ENCODE results near the gene ZNF474.

Gene ZNF474

DNA sequence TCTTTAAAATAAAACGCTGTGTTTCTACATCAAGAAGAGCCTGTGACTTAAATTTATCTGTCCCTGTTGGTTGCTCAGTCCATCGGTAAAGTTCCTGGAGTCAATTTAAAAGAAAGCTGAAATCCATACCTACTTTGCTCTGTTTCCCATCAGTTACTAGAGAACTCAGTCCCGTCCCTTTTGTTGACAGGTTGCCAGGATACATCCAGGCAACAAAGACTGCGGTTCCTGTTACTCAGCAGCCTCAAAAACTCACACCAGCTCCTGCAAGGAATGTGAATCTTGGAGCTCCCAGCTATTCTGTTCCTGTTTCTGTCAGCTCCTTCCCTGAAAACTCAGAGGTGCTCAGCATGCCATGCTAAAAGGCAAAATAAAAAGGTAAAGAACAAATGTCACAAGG lies at the start of gene ZNF474:
Gene ZNF474 (plus strand): TSS at position 241 of the 400 bp plus-strand sequence. CDS start 22,445 bp downstream, outside the sequence.
- DNase-seq (ENCODE audit: low read depth) = no peak
- no peak within 1 kb of the TSS for H3K4me3 ChIP-seq (ENCODE audit: low read depth, low read length)
- TF ChIP-seq, protein P1, sequence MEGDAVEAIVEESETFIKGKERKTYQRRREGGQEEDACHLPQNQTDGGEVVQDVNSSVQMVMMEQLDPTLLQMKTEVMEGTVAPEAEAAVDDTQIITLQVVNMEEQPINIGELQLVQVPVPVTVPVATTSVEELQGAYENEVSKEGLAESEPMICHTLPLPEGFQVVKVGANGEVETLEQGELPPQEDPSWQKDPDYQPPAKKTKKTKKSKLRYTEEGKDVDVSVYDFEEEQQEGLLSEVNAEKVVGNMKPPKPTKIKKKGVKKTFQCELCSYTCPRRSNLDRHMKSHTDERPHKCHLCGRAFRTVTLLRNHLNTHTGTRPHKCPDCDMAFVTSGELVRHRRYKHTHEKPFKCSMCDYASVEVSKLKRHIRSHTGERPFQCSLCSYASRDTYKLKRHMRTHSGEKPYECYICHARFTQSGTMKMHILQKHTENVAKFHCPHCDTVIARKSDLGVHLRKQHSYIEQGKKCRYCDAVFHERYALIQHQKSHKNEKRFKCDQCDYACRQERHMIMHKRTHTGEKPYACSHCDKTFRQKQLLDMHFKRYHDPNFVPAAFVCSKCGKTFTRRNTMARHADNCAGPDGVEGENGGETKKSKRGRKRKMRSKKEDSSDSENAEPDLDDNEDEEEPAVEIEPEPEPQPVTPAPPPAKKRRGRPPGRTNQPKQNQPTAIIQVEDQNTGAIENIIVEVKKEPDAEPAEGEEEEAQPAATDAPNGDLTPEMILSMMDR (IDR thresholded peaks at IDR 0.05; ENCODE audit: control insufficient read depth, extremely low read depth, insufficient read depth) = no peak

DNA sequence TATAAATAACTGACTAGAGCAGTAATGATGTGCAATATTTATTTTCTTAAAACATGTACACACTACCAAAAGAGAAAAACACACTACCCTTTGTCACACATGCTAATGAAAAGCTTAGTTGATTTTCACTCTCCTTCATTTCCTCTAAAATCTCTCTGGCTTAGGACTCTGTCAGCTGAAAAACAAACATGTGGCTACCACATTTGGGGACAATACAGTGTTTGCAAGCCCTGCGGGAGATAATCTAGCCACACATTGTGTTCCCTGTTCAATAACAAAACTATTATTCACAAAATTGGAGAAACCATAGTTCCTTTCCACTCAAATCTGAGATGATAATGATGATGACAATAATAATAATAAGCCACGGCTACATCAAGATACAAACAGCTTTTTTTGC lies 47.8 kb upstream of the ZNF474 start:
- TF ChIP-seq, protein P1 (IDR thresholded peaks at IDR 0.05; ENCODE audit: control insufficient read depth, extremely low read depth, insufficient read depth) = no peak
- no peak for DNase-seq (ENCODE audit: low read depth)

DNA sequence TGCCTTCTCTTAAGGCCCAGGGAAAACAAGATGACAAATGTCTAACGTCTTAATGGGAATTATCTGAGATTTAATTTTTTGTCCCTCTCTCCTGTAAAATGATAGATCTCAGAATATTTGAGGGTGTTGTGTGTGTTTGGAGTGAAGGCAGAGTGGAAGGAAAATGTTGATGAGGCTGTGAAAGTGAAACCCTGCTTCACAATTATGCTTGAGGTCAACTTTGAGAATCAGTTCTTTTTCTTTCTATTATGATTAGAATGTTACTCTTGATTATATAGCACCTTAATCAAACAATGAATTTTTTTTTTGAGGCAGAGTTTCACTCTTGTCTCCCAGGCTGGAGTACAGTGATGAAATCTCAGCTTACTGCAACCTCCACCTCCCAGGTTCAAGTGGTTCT lies 45.8 kb upstream of the ZNF474 start:
- DNase-seq (ENCODE audit: low read depth) = no peak
- TF ChIP-seq, protein P1 (IDR thresholded peaks at IDR 0.05; ENCODE audit: control insufficient read depth, extremely low read depth, insufficient read depth) = no peak
- H3K4me3 ChIP-seq (ENCODE audit: low read depth, low read length) = no peak overlapping the region

More for the DNA sequence above, 47.8 kb upstream of the ZNF474 start:
- H3K4me3 ChIP-seq (ENCODE audit: low read depth, low read length) = no peak overlapping the region

DNA sequence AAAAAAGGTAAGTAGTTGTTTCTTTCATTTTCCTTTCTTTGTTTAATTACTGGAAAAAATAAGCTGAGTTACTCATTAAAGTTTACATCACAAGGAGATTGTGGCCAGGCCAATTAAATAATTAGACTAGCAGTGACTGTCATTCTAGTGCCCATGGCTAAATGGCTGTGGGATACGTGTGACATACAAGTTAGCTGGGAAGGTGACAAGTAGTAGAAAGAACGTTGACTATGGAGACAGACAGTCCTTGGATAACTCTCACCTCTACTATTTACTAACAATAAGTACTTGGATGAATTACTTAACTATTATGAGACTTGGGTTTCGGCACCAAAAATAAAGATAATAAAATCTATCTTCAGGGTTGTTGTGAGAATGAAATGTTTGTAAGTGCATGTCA lies 44.3 kb upstream of the ZNF474 start:
- DNase-seq (ENCODE audit: low read depth) = no peak
- TF ChIP-seq, protein P1 (IDR thresholded peaks at IDR 0.05; ENCODE audit: control insufficient read depth, extremely low read depth, insufficient read depth) = no peak
- no peak overlapping the region for H3K4me3 ChIP-seq (ENCODE audit: low read depth, low read length)

DNA sequence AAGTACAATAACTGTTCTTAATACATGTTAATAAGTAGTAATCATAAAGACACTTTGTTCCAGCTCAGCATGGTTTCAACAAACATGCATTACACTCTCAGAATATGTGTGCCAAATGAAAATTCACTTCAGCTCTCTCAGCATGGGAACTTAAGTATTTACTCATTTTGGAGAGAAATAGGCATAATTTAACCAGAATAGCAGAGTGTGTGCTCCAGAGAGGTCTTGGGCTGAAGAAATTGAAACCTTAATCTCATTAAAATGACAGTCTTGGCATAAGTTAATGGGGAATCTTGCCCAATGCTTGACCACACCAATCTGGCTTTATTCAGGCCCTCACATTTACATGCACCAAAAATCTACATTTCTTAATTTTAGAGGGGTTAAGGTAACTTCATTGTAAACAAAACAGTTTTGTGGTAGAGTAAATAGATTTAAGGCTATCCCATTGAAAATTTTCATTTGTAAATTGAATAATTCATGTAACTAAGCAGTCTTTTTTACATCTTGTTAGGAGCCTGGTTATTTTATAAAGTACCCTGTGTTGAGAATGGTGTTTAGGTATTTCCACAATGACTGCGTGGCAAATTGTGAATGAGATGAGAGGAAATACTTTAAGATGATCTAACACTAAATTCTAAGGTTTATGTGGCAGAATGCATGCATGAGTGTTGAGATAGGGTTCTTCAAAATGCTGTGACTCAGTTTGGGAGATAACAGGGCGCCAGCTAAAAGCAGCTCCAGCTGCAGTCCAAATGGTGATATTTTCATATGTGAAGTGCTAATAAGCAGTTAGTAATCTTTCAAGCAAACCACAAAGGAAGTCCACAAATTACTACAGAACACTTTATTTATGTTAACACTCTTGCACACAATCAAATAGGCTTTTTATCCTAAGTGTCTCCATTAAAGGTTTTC lies 40.0 kb upstream of the ZNF474 start:
- DNase-seq (ENCODE audit: low read depth) = no peak
- H3K4me3 ChIP-seq (ENCODE audit: low read depth, low read length) = no peak overlapping the region
- TF ChIP-seq, protein P1 (IDR thresholded peaks at IDR 0.05; ENCODE audit: control insufficient read depth, extremely low read depth, insufficient read depth) = no peak

DNA sequence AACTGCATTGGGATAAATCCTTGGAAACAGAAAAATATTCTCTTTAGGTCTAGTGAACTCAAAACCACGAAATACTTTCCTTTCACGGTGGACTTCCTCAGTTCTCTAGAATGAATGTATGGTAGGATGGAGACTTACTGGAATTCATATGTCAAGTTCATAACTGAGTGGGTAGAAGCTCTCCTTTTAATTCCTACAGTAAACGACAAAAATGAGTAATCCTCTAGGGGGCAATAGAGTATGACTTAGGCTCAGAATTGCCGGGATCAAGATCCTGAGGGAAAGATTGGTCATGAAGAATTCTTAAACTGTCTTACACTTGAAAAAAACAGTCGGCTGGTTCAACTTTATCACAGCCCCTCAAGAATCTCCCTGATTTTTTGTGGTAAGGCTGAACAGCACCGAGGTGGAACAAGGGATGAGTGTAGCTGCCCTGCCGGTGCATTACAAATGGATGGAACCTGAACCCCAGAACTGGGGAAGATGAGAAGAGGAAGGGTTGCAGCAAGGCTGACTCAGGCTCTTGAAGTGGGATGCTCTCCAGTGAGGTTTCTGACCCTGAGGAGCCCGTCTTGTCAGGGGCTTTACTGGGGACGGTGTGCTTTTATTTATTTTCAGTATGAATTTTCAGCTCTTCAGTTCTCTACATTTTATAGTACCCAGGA lies 37.3 kb upstream of the ZNF474 start:
- TF ChIP-seq, protein P1 (IDR thresholded peaks at IDR 0.05; ENCODE audit: control insufficient read depth, extremely low read depth, insufficient read depth) = peak; percentile 48
- no peak for DNase-seq (ENCODE audit: low read depth)
- H3K4me3 ChIP-seq (ENCODE audit: low read depth, low read length) = no peak overlapping the region

Measured in LNCaP clone FGC (cell line).